Measurements from ENCODE around the gene PRKN. TPM values are rescaled to one million over a fixed set of nuclear protein-coding genes. Genes with fewer than 3 reads are reported as not detected.

The PRKN gene
- polyA plus RNA-seq, 1 donor from 2014 or later = 1.2 TPM

GRCh38 chr6:161743509-161744178 is 983.9 kb downstream of the PRKN start:
- TF ChIP-seq EP300 (conservative IDR thresholded peaks at IDR 0.05; ENCODE audit: poor library complexity, severe bottlenecking) = no peak
- TF ChIP-seq MXI1 (conservative IDR thresholded peaks at IDR 0.05; ENCODE audit: poor library complexity, severe bottlenecking) = no peak
- TF ChIP-seq TAF1 (IDR thresholded peaks at IDR 0.05; ENCODE audit: low read depth) = no peak
- TF ChIP-seq, protein P1, sequence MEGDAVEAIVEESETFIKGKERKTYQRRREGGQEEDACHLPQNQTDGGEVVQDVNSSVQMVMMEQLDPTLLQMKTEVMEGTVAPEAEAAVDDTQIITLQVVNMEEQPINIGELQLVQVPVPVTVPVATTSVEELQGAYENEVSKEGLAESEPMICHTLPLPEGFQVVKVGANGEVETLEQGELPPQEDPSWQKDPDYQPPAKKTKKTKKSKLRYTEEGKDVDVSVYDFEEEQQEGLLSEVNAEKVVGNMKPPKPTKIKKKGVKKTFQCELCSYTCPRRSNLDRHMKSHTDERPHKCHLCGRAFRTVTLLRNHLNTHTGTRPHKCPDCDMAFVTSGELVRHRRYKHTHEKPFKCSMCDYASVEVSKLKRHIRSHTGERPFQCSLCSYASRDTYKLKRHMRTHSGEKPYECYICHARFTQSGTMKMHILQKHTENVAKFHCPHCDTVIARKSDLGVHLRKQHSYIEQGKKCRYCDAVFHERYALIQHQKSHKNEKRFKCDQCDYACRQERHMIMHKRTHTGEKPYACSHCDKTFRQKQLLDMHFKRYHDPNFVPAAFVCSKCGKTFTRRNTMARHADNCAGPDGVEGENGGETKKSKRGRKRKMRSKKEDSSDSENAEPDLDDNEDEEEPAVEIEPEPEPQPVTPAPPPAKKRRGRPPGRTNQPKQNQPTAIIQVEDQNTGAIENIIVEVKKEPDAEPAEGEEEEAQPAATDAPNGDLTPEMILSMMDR (IDR thresholded peaks at IDR 0.05; ENCODE audit: poor library complexity, severe bottlenecking) = no peak
- TF ChIP-seq RAD21 (conservative IDR thresholded peaks at IDR 0.05) = no peak
- TF ChIP-seq SMC3 (conservative IDR thresholded peaks at IDR 0.05; ENCODE audit: poor library complexity) = no peak
- no peak for TF ChIP-seq EZH2 (IDR thresholded peaks at IDR 0.05; ENCODE audit: borderline replicate concordance, insufficient read depth, low read length, poor library complexity, severe bottlenecking)
- no peak for TF ChIP-seq POLR2AphosphoS5 (IDR thresholded peaks at IDR 0.05)
- no peak for TF ChIP-seq REST (IDR thresholded peaks at IDR 0.05; ENCODE audit: borderline replicate concordance)
- no peaks in the 10 kb centered on the region for H3K9me2 ChIP-seq (ENCODE audit: insufficient read depth, low read length)
- no peaks in the 10 kb centered on the region for H4K20me1 ChIP-seq (ENCODE audit: insufficient read depth)
- no peak overlapping the region for H2AFZ ChIP-seq (ENCODE audit: low read depth, low read length)
- H3K79me2 ChIP-seq (replicated peaks; ENCODE audit: insufficient read depth, low read length) = no peaks in the 10 kb centered on the region
- no peaks in the 10 kb centered on the region for H3K36me3 ChIP-seq (ENCODE audit: insufficient read depth, low read length)
- H3K4me2 ChIP-seq (ENCODE audit: low read length) = no peak overlapping the region
- no peaks in the 10 kb centered on the region for H3K9me3 ChIP-seq (ENCODE audit: low read length)
- H3K4me3 ChIP-seq (ENCODE audit: low read length) = no peak overlapping the region
- H3K9ac ChIP-seq (ENCODE audit: low read length) = no peak overlapping the region
- H3K27me3 ChIP-seq (ENCODE audit: insufficient read depth, low read depth, low read length) = no peaks in the 10 kb centered on the region
- H3F3A ChIP-seq (ENCODE audit: insufficient read depth, low read length, poor library complexity, severe bottlenecking) = no peaks in the 10 kb centered on the region
- no peak overlapping the region for H3K27ac ChIP-seq (ENCODE audit: low read length)

GRCh38 chr6:161740486-161740885 is 987.1 kb downstream of the PRKN start:
- H3K4me3 ChIP-seq (ENCODE audit: low read length) = no peak overlapping the region
- H4K20me1 ChIP-seq (ENCODE audit: insufficient read depth) = no peaks in the 10 kb centered on the region
- H3F3A ChIP-seq (ENCODE audit: insufficient read depth, low read length, poor library complexity, severe bottlenecking) = no peaks in the 10 kb centered on the region
- H3K9ac ChIP-seq (ENCODE audit: low read length) = no peak overlapping the region
- H3K27me3 ChIP-seq (ENCODE audit: insufficient read depth, low read depth, low read length) = no peaks in the 10 kb centered on the region
- TF ChIP-seq EP300 (conservative IDR thresholded peaks at IDR 0.05; ENCODE audit: poor library complexity, severe bottlenecking) (no peak), MXI1 (conservative IDR thresholded peaks at IDR 0.05; ENCODE audit: poor library complexity, severe bottlenecking) (no peak), POLR2AphosphoS5 (IDR thresholded peaks at IDR 0.05) (no peak), REST (IDR thresholded peaks at IDR 0.05; ENCODE audit: borderline replicate concordance) (no peak), EZH2 (IDR thresholded peaks at IDR 0.05; ENCODE audit: borderline replicate concordance, insufficient read depth, low read length, poor library complexity, severe bottlenecking) (no peak), SMC3 (conservative IDR thresholded peaks at IDR 0.05; ENCODE audit: poor library complexity) (no peak), TAF1 (IDR thresholded peaks at IDR 0.05; ENCODE audit: low read depth) (no peak), RAD21 (conservative IDR thresholded peaks at IDR 0.05) (no peak)
- TF ChIP-seq, protein P1 (IDR thresholded peaks at IDR 0.05; ENCODE audit: poor library complexity, severe bottlenecking) = no peak
- H3K9me3 ChIP-seq (ENCODE audit: low read length) = no peaks in the 10 kb centered on the region
- no peaks in the 10 kb centered on the region for H3K36me3 ChIP-seq (ENCODE audit: insufficient read depth, low read length)
- no peak overlapping the region for H2AFZ ChIP-seq (ENCODE audit: low read depth, low read length)
- H3K27ac ChIP-seq (ENCODE audit: low read length) = no peak overlapping the region
- no peak overlapping the region for H3K4me2 ChIP-seq (ENCODE audit: low read length)
- no peaks in the 10 kb centered on the region for H3K9me2 ChIP-seq (ENCODE audit: insufficient read depth, low read length)
- H3K79me2 ChIP-seq (replicated peaks; ENCODE audit: insufficient read depth, low read length) = no peaks in the 10 kb centered on the region

All from neural cell (in vitro differentiated cells).